ENCODE measurements around the gene ZFP36L1. TPM values are rescaled to one million over a fixed set of nuclear protein-coding genes. Genes with fewer than 3 reads are reported as not detected.

The ZFP36L1 gene
- total and polyA plus RNA-seq, 9 of the 15 experiments (the other 6 are each of a cell fraction or from before 2014, with no cell fraction given): 1.3 to 26.6 (median 3.7) TPM

GRCh38 chr14:68788275-68788995, 4.4 kb downstream of the ZFP36L1 start:
- peaks cover 18 to 27% of the 10 kb centered on the region in 2 experiments; a peak in 4 of 5 replicates for H3K4me1 ChIP-seq (replicated peaks in 1 of 2; ENCODE audit: control insufficient read depth in 2 of 2, insufficient read depth in 2 of 2, low read length in 2 of 2)
- no peak for DNase-seq (ENCODE audit: extremely low read depth in 1 of 4, low spot score in 3 of 4)
- BruUV-seq (replicated peaks): no TSS peak
- no peaks in the 10 kb centered on the region for H3K9me3 ChIP-seq (replicated peaks; ENCODE audit: control insufficient read depth, insufficient read depth, low read depth, low read length)
- no peaks in the 10 kb centered on the region for H3K27me3 ChIP-seq (ENCODE audit: control insufficient read depth in 2 of 2, insufficient read depth in 2 of 2, low read length in 2 of 2)
- no peak overlapping the region for H3K4me2 ChIP-seq (ENCODE audit: insufficient read depth, low read length)
- intact Hi-C loops (cut with micrococcal nuclease): loop anchor here (5.0 kb wide), 1 partner anchor 41 kb away; no protein-coding TSS in a partner anchor
- H3K9me1 ChIP-seq (ENCODE audit: control insufficient read depth, insufficient read depth, low read length): no peaks in the 10 kb centered on the region
- ChIA-PET POLR2A (interaction anchor here (0.6 to 2.7 kb wide), 4 partner anchors 8 to 845 kb away, joined by 3 to 16 read pairs (median 3); no protein-coding TSS in a partner anchor), CTCF (ENCODE audit: low intra/inter-chr PET ratio) (interaction anchor here (0.6 kb wide), 1 partner anchor 844 kb away, joined by 3 read pairs; no protein-coding TSS in a partner anchor)
- H3K36me3 ChIP-seq (ENCODE audit: control insufficient read depth, insufficient read depth, low read length): peaks cover 35% of the 10 kb centered on the region
- H3K9ac ChIP-seq (ENCODE audit: insufficient read depth in 1 of 2, low read depth in 2 of 2, low read length in 2 of 2): no peak overlapping the region
- 0 out of 2 replicates have a peak, but pooled peaks cover 9% of the 10 kb centered on the region for H4K20me1 ChIP-seq (replicated peaks; ENCODE audit: control insufficient read depth, insufficient read depth, low read length)
- no peak overlapping the region for H2AFZ ChIP-seq (ENCODE audit: low read depth, low read length)
- no peak for FAIRE-seq
- H3K79me2 ChIP-seq (ENCODE audit: control insufficient read depth, insufficient read depth, low read length): peaks cover 48% of the 10 kb centered on the region
- 73% methylated on average over 6 of the region's 10 CpGs for WGBS (ENCODE audit: insufficient coverage, low coverage, missing lambda C conversion rate)
- ATAC-seq: no peak
- in situ Hi-C loops (cut with MboI): no loop called here
- H3K4me3 ChIP-seq: no peak overlapping the region
- TF ChIP-seq KDM1A (IDR thresholded peaks at IDR 0.05) (no peak), BMI1 (IDR thresholded peaks at IDR 0.05; ENCODE audit: low read length) (no peak), ZNF764 (CRISPR knock-in tag; IDR thresholded peaks at IDR 0.05; ENCODE audit: low read depth) (no peak), ATF1 (CRISPR knock-in tag; IDR thresholded peaks at IDR 0.05) (no peak), ATF1 (tag; IDR thresholded peaks at IDR 0.05) (no peak), ZNF512 (tag; IDR thresholded peaks at IDR 0.05) (peak; percentile 45; the same call in 1 of the 2 replicates), POLR2H (tag; IDR thresholded peaks at IDR 0.05; ENCODE audit: low read depth) (0 out of 2 replicates have a peak, but pooled peaks have one; percentile 17), RBFOX2 (IDR thresholded peaks at IDR 0.05; ENCODE audit: low read depth, low read length) (0 out of 2 replicates have a peak, but pooled peaks have one; percentile 29), KLF13 (tag; IDR thresholded peaks at IDR 0.05; ENCODE audit: borderline replicate concordance, low read depth) (no peak)
- no peak overlapping the region for H3K27ac ChIP-seq (ENCODE audit: extremely low read depth, low read depth, low read length)
